HG02763 (cell line): Measurements from ENCODE around the gene MS4A1.
"Not testable (repeated sequence)": the region's sequence is repeated elsewhere in the genome, so short reads cannot be mapped to it uniquely, and the experiment has no call there.

Experiments
- ATAC-seq: cut with Tn5 transposase; IDR thresholded peaks from one replicate; pipeline ENCODE4 v1.9.1; 2021; ENCODE audit warnings: mild to moderate bottlenecking, moderate library complexity; ENCODE audit not compliant: unreplicated experiment

MS4A1 gene

DNA sequence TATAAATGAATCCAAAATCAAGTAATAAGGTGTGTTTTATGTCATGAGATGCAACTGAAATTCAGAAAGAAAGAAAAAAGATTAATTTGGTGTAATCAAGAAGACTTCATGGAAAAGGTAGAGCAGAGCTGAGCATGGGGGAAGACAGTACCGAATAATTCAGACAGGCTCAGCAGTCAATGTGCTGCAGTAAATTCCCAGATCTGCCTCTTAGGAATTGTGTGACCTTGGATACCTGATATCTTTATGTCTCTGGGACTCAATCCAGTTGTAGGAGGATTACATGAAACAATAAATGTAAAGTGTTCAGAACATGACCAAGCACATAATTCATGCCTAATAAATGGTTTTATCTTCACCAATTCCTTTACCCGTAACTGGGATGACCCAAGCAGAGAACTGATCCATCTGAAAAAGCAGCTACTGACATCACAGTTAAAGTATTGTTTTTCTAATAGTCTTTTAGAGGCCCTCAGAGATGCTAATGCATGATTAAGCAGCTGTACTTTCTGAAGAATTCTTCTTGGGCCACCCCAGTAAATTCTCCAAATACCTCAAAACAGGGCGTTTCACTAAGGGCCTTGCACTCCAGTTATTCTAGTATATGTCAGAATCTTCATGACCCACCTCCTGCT lies 44.7 kb downstream of the MS4A1 start:
- ATAC-seq = no peak

DNA sequence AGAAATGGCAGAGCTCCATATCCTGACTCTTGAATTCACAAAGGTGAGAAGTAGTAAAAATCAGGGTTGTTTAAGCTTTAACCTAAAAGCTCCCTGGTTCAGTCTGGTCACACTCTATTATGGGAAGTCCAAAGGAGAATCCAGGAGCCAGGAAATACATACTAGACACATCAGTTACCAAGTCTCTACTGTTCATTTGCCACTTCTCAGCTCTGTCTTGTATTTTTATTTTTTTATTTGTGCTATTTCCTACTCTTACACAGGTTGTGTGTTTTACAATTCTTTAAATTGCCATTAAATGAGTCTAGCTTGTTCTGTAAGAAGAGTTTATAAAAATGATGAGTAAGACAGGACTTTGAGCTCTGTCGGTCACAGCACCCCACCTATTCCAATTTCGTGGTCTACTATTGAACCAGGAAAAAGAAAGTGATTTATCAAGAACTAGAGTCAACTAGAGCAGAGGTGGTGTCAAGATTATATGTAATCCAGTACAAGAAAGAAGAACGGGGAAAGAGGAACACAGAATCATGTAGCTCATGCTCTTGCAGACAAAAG lies 46.7 kb downstream of the MS4A1 start:
- ATAC-seq = no peak

DNA sequence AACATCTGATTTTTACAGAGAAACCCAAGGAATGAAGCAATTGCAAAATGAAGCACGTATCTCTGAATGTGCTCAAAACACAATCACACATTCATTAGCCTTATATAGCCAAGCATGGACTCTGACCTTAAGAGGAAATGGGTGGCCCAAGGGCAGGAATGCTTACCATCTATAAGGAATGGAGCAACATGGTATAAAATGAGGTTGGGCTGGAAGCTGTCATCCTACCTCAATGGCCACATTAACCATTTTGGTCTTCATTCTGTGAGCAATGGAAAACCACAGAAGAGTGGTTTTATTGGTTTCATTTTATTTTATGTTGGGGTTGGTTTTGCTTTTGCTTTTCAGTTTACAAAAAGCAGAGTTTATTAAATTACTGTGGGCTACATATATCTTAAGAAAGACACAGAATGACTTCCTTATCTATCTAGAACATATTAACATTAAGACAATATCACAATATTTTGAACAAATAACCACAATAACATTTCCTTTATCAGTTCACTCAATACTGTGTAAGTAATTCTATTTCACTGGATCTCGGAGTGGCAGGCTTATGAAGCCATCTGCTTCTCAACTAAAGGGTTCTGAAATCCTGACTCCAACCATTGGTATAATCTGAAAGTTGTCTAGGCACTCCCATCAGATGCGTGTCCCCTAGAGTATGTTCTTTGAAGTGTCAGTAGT lies 48.7 kb downstream of the MS4A1 start:
- ATAC-seq = no peak

DNA sequence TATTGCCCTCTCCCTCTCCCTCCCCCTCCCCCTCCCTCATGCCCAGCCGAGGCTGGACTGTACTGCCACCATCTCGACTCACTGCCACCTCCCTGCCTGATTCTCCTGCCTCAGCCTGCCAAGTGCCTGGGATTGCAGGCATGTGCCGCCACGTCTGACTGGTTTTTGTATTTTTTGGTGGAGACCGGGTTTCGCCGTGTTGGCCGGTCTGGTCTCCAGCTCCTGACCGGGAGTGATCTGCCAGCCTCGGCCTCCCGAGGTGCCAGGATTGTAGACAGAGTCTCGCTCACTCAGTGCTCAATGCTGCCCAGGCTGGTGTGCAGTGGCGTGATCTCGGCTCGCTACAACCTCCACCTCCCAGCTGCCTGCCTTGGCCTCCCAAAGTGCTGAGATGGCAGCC lies 54.0 kb downstream of the MS4A1 start:
- ATAC-seq = not testable (repeated sequence)

DNA sequence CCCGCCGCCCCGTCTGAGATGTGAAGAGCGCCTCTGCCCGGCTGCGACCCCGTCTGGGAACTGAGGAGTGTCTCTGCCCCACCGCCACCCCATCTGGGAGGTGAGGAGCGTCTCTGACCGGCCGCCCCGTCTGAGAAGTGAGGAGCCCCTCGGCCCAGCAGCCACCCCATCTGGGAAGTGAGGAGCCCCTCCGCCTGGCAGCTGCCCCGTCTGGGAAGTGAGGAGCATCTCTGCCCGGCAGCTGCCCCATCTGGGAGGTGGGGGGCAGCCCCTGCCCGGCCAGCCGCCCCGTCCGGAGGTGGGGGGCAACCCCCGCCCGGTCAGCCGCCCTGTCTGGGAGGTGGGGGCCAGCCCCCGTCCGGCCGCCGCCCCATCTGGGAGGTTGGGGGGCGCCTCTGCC lies 54.6 kb downstream of the MS4A1 start:
- ATAC-seq = not testable (repeated sequence)

DNA sequence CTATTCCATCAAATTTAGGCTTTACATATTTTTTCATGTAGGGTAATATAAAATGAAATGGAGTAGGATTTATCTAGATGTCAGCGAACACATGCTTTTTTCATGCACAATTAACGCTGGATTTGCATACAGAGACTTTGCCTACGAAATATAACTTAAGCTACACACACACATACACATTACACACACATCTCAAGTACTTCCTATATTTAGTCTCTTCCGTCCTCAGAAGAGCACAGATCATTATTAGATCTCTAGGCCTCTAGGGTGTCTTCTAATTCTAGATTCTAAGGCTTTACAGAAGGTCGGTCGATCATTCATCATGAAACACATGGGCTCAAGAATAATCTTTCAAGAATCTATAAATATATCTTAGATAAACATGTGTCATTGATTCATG lies 55.7 kb downstream of the MS4A1 start:
- ATAC-seq = no peak

DNA sequence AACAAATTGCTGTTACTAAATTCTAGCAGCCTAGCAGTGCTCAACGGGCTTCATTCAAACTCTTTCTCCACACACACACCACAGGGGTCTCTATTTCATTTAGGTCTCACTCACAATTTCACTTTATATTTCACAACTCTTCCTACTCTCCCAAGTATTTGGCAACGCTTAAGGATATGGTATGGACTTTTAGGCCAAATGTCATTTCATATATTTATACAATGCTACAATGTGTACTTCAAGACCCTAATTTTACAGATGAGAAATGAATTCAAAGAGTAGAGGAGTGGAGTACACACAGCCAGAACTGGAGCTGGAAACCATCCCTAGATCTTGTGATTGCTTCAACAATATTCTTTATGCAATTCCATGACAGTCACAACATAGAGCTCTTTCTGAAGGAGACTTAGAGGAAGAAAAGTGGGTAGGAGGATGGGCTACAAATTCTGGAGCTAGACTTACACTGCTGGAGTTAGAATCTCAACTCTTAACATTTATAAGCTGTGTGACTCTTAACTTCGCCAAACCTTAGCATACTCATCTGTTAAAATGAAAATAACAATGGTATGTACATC lies 57.1 kb downstream of the MS4A1 start:
- ATAC-seq = no peak

DNA sequence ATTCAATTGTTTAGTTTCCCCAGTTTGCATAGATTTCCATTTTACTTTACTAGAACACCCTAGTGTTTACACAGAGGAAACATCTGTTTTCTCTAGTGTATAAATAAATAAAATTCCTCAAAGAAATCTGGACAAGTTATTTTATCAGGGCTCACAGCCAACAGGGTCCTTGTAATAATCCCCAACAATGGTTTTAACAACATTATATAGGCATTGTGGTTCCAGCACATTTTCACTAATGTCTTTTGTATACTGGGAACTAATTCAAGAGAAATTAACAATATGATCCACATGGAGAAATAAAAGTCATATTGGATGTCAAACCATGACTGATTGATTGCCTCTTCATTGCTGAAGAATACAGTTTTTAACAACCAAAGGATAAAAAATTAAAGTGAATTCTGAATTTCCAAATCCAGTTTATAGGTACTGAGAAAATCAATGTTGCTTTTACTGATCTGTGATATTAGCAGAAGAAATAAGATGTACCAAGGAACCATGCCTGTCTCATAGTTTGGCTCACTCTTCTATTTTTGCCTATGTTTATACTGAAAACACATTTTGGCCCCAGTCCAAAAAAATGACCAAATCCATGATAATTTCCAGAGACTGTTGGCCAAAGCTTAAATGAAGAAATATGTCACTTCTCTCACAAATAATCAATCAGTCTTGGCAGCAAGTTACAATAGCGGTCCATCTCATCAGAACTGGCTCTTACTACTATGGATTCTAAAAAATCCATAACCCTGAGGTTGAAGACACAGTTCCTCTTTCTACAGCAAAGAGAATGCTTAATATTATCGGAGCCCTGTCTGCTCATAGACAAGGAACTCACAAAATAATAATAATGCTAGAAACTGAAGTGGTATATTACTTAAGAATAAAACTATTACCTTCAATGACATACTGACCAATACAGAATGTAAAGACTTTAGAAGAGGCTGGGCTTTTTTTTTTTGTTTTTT lies 58.1 kb downstream of the MS4A1 start:
- no peak for ATAC-seq

DNA sequence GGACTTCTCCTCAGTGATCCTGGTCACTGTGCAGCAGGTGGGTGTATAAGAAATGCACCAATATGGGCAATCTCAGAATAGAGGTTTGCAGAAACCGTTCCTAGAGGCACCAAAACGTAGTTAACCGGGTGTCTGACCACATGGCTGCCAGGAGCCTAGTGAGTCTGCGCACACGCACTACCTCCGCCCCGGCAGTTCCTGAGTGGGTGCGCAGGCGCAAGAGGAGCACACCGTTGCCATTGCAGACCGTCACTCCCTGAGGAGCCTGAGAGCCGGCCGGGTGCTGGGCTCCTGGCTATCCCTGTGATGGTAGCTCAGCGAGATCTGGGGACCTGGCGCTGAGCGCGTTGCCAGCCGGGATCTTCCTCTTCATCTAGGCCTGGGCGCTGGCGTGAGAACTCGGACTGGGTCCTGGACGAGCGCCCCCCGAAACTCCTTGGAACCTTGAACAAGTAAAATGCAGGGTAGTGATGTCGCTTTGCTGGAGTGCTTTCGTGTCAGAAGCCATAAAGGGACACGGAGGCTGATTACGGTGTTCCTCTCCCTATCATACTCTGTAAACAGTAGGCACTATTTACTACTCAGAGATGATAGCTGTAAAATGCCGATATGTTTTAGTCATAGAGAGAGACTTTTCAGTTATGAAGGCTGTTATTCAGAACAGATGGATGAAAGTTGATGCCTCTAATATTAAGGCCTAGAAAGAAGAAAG lies 59.7 kb downstream of the MS4A1 start, which contains the start of gene MS4A13:
TSS of gene MS4A13 (plus strand) at position 249 of the 712 bp plus-strand sequence. CDS start 2,692 bp downstream, outside the sequence.
- ATAC-seq = no peak
